GM12874 (cell line): ENCODE data around the gene TMEM53.

Source experiments
- CTCF ChIP-seq: IDR thresholded peaks from 2 replicates; pipeline ENCODE4 v1.5.1; 2011; ENCODE audit warnings: low read depth, mild to moderate bottlenecking, control low read depth, low read length, moderate library complexity; ENCODE audit not compliant: insufficient read depth

The TMEM53 gene

GRCh38 chr1:44646261-44647110 is 27.8 kb downstream of the TMEM53 start:
- TF ChIP-seq CTCF = no peak

- no peak for TF ChIP-seq CTCF
Measured at GRCh38 chr1:44645476-44646244, 28.6 kb downstream of the TMEM53 start.

GRCh38 chr1:44644806-44645205 is 29.5 kb downstream of the TMEM53 start:
- no peak for TF ChIP-seq CTCF

- TF ChIP-seq CTCF = no peak
Measured at GRCh38 chr1:44643721-44644334, 30.5 kb downstream of the TMEM53 start.

GRCh38 chr1:44642925-44643324 is 31.4 kb downstream of the TMEM53 start:
- no peak for TF ChIP-seq CTCF

GRCh38 chr1:44642255-44642654 is 32.0 kb downstream of the TMEM53 start:
- TF ChIP-seq CTCF = no peak
